WERI-Rb-1 (cell line): ENCODE data around the gene FAM187B.

Experiments
- DNase-seq: peaks from one replicate; pipeline ENCODE4 v3.0.0-alpha.2; 2020
- H3K27ac ChIP-seq: fragments of 250-450 bp; sonication (Bioruptor Pico); 2 replicates; pipeline ENCODE4 v1.5.1; 2020; ENCODE audit warnings: mild to moderate bottlenecking, moderate library complexity
- H3K27me3 ChIP-seq: fragments of 250-450 bp; sonication (Bioruptor Pico); 2 replicates; pipeline ENCODE4 v1.5.1; 2021; ENCODE audit warnings: mild to moderate bottlenecking, low read depth, moderate library complexity; ENCODE audit not compliant: insufficient read depth, severe bottlenecking
- H3K36me3 ChIP-seq: fragments of 250-450 bp; sonication (Bioruptor Pico); 2 replicates; pipeline ENCODE4 v1.5.1; 2020; ENCODE audit warnings: mild to moderate bottlenecking, moderate library complexity
- H3K4me3 ChIP-seq: 2 replicates; pipeline ENCODE4 v1.5.1; 2011; ENCODE audit warnings: low read depth, mild to moderate bottlenecking, control low read depth, low read length
- H3K9me3 ChIP-seq: fragments of 250-450 bp; sonication (Bioruptor Pico); 2 replicates; pipeline ENCODE4 v1.5.1; 2021; ENCODE audit warnings: mild to moderate bottlenecking, moderate library complexity; ENCODE audit not compliant: severe bottlenecking
- TF ChIP-seq, protein P1 (sequence below): IDR thresholded peaks from 2 replicates; pipeline ENCODE4 v1.5.1; 2011; ENCODE audit warnings: low read depth, mild to moderate bottlenecking, control low read depth, inconsistent platforms, low read length

The FAM187B gene

GRCh38 chr19:35216016-35216832 is 12.3 kb downstream of the FAM187B start:
- TF ChIP-seq, protein P1, sequence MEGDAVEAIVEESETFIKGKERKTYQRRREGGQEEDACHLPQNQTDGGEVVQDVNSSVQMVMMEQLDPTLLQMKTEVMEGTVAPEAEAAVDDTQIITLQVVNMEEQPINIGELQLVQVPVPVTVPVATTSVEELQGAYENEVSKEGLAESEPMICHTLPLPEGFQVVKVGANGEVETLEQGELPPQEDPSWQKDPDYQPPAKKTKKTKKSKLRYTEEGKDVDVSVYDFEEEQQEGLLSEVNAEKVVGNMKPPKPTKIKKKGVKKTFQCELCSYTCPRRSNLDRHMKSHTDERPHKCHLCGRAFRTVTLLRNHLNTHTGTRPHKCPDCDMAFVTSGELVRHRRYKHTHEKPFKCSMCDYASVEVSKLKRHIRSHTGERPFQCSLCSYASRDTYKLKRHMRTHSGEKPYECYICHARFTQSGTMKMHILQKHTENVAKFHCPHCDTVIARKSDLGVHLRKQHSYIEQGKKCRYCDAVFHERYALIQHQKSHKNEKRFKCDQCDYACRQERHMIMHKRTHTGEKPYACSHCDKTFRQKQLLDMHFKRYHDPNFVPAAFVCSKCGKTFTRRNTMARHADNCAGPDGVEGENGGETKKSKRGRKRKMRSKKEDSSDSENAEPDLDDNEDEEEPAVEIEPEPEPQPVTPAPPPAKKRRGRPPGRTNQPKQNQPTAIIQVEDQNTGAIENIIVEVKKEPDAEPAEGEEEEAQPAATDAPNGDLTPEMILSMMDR, result no peak
- no peaks in the 10 kb centered on the region for H3K36me3 ChIP-seq
- no peak overlapping the region for H3K4me3 ChIP-seq
- no peaks in the 10 kb centered on the region for H3K27me3 ChIP-seq
- DNase-seq, result no peak
- H3K9me3 ChIP-seq, result peaks cover 10% of the 10 kb centered on the region
- H3K27ac ChIP-seq, result no peak overlapping the region

DNA sequence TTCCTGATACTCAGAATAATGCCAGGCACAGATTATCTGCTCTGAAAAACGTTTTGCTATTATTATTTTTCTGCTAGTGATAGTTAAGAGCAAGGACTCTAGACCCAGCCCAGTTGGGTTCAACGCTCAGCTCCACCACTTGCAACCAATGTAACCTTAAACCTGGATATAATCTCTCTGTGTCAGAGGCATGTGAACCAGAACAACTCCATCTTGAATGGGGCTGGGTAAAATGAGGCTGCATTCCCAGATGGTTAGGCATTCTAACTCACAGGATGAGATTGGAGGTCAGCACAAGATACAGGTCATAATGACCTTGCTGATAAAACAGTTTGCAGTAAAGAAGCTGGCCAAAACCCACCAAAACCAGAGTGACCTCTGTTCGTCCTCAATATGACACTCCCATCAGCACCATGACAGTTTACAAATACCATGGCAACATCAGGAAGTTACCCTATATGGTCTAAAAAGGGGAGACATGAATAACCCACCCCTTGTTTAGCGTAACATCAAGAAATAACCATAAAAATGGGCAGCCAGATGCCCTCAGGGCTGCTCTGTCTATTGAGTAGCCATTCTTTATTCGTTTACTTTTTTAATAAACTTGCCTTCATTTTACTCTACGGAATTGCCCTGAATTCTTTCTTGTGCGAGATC is 13.6 kb downstream of the FAM187B start:
- H3K27ac ChIP-seq, result no peak overlapping the region
- H3K27me3 ChIP-seq, result no peaks in the 10 kb centered on the region
- H3K36me3 ChIP-seq, result no peaks in the 10 kb centered on the region
- no peak overlapping the region for H3K4me3 ChIP-seq
- no peak for DNase-seq
- TF ChIP-seq, protein P1, result no peak
- H3K9me3 ChIP-seq, result peaks cover 7% of the 10 kb centered on the region

DNA sequence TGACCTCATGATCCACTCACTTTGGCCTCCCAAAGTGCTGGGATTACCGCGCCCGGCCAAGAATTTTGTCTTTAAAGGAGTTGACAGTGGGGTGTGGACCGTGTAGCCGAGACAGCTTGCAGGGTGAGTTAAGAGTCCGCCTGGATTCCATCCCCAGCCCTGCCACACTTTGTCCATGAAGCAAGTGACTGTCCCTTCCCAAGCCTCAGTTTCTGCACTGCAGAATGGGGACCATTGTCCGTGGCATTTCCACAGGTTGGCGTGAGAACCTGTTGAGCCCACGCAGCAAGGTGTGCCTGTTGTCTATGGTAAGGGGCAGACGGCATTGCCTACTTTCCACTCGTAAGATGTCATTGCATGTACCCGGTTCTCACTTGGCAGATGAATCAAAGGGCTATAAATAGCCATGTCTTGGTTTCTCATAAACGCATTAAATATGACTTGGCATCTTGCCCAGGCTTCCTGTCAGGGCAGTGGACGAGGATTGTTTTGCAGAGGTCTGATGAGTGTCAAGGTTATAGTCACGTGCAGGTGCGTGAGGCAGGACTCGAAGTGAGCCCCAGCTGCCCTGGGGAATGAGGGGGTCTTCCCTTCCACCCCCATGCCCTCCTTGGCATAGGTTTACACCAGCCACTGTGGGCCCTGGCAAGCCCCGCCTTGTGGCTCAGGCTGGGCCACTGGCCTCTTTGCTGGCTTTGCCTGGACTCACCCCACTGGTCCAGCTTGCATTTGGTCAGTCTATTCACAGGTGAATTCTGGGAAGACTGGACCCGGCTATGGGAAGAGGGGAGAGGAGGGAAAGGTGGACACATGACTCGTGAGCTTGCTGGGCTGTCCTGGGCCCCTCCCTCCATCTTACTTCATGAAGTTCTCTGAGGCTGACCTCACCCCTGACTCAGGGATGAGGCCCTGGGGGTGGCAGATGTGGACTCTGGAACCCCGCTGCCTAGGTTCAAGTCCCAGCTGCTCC is 14.6 kb downstream of the FAM187B start:
- peaks cover 3% of the 10 kb centered on the region for H3K9me3 ChIP-seq
- no peak for DNase-seq
- no peaks in the 10 kb centered on the region for H3K36me3 ChIP-seq
- H3K4me3 ChIP-seq, result no peak overlapping the region
- H3K27ac ChIP-seq, result no peak overlapping the region
- TF ChIP-seq, protein P1, result no peak
- H3K27me3 ChIP-seq, result no peaks in the 10 kb centered on the region

- Histone ChIP-seq H3K9me3 (no peaks in the 10 kb centered on the region), H3K36me3 (no peaks in the 10 kb centered on the region), H3K27ac (no peak overlapping the region), H3K4me3 (no peak overlapping the region), H3K27me3 (no peaks in the 10 kb centered on the region)
- no peak for DNase-seq
- TF ChIP-seq, protein P1, result no peak
These were observed 16.3 kb downstream of the FAM187B start for GRCh38 chr19:35212241-35212640.

DNA sequence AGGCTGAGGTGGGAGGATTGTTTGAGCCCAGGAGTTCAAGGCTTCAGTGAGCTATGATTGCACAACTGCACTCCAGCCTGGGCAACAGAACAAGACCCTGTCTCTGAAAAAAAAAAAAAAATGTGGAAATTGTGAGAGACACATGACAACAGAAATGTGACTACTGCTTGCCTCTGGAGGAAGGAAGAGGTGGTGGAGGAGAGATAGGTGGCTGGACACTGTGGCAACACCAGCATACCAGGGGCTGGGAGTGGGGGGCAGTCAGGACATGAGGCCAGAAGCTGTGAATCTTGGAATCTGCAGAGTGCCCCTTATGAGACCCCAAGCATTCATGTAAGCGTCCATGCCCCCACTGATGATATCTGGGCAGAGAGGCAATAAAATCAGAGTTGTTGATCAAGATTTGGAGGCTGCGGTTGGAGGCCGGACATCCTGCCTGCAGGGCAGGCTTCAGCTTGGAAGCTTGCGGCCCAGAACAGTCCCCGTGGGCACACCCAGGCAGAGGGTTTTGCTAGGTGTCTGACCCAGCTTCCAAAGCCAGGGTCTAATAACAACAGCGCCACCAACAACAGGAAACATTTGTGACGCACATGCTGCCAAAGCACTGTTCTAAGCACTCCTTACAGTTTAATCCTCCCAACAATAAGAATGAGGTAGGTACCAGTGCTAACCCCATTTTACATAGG is 16.9 kb downstream of the FAM187B start:
- no peak overlapping the region for H3K4me3 ChIP-seq
- H3K27ac ChIP-seq, result no peak overlapping the region
- H3K9me3 ChIP-seq, result no peaks in the 10 kb centered on the region
- H3K27me3 ChIP-seq, result no peaks in the 10 kb centered on the region
- DNase-seq, result no peak
- TF ChIP-seq, protein P1, result no peak
- H3K36me3 ChIP-seq, result no peaks in the 10 kb centered on the region
